ENCODE measurements around the gene TEKT5.

GRCh38 chr16:10635365-10636021 is 59.2 kb downstream of the TEKT5 start:
- no peak for TF ChIP-seq POLR2A (IDR thresholded peaks at IDR 0.05)
- TF ChIP-seq, protein P1, sequence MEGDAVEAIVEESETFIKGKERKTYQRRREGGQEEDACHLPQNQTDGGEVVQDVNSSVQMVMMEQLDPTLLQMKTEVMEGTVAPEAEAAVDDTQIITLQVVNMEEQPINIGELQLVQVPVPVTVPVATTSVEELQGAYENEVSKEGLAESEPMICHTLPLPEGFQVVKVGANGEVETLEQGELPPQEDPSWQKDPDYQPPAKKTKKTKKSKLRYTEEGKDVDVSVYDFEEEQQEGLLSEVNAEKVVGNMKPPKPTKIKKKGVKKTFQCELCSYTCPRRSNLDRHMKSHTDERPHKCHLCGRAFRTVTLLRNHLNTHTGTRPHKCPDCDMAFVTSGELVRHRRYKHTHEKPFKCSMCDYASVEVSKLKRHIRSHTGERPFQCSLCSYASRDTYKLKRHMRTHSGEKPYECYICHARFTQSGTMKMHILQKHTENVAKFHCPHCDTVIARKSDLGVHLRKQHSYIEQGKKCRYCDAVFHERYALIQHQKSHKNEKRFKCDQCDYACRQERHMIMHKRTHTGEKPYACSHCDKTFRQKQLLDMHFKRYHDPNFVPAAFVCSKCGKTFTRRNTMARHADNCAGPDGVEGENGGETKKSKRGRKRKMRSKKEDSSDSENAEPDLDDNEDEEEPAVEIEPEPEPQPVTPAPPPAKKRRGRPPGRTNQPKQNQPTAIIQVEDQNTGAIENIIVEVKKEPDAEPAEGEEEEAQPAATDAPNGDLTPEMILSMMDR (IDR thresholded peaks at IDR 0.05), result no peak
- TF ChIP-seq POLR2AphosphoS5 (IDR thresholded peaks at IDR 0.05), result no peak
